Calu3 (cell line): ENCODE data around the gene ADD2. TPM values are rescaled to one million over a fixed set of nuclear protein-coding genes. Genes with fewer than 3 reads are reported as not detected.
A peak's percentile ranks its signal among the peaks of the same experiment; 100 is the strongest.

Experiments
- BruUV-seq: library from RNA; stranded (reverse); fragments of 400-500 nt; replicated peaks from 2 replicates; lab custom pipeline; 2021; lab: Mats Ljungman, UMichigan
- CTCF ChIA-PET: fragments of 300-600 bp; sonication (Branson Sonifier 250); formaldehyde crosslinking; loops from one replicate; lab custom pipeline; 2022; ENCODE audit warnings: antibody characterized with exemption; lab: Charles Lee
- DNase-seq: peaks from one replicate; pipeline ENCODE4 v3.0.0; 2022
- H3K27ac Mint-ChIP-seq: one replicate; pipeline ENCODE4 v1.8.0; 2022; ENCODE audit warnings: mixed read lengths; ENCODE audit not compliant: unreplicated experiment
- H3K27me3 Mint-ChIP-seq: one replicate; pipeline ENCODE4 v1.8.0; 2022; ENCODE audit warnings: mixed read lengths; ENCODE audit not compliant: unreplicated experiment
- H3K36me3 Mint-ChIP-seq: one replicate; pipeline ENCODE4 v1.8.0; 2022; ENCODE audit warnings: mild to moderate bottlenecking, moderate library complexity, mixed read lengths; ENCODE audit not compliant: insufficient read depth, unreplicated experiment
- H3K4me1 Mint-ChIP-seq: one replicate; pipeline ENCODE4 v1.8.0; 2022; ENCODE audit warnings: mild to moderate bottlenecking, low read depth, mixed read lengths; ENCODE audit not compliant: unreplicated experiment
- H3K4me3 Mint-ChIP-seq: one replicate; pipeline ENCODE4 v1.8.0; 2022; ENCODE audit warnings: mild to moderate bottlenecking, low read depth, moderate library complexity, mixed read lengths; ENCODE audit not compliant: unreplicated experiment
- H3K9me3 Mint-ChIP-seq: one replicate; pipeline ENCODE4 v1.8.0; 2022; ENCODE audit warnings: low read depth, mixed read lengths; ENCODE audit not compliant: unreplicated experiment
- intact Hi-C: fragments of 100-400 bp; cut with micrococcal nuclease; formaldehyde crosslinking; loops from one replicate; pipeline ENCODE4 v1.10.0; 2022; ENCODE audit not compliant: unreplicated experiment
- total RNA-seq: library from RNA; stranded (reverse); gene quantifications from 2 replicates; pipeline ENCODE4 v1.2.3, GENCODE V29; 2022
- TF ChIP-seq, protein P1 (sequence below): fragments of 200-600 bp; IDR thresholded peaks from one replicate; pipeline ENCODE4 v1.8.0; 2022; ENCODE audit warnings: antibody characterized with exemption; ENCODE audit not compliant: unreplicated experiment

ADD2 gene
- total RNA-seq, 1 experiment from 2014 or later: 0.14 TPM

DNA sequence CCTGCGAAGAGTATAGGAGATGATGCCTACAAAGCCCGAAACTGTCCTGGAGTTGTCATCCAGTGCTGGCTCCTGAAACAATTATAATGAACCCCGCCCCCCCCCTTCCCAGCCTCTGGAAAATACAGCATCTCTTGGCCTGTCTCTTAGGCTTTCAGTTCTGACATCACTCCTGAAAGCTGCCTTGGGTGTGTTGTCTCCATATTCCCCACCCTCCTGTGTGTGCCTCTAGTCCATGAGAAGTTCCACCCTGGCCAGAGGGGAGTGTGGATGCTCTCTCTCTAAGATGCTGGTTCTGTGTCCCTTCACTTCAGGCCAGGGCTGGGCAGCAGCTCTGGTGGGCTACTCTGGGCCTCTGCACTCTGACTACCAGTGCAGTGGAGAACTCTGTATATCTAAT, 155.4 kb downstream of the ADD2 start:
- no peak overlapping the region for H3K4me3 Mint-ChIP-seq
- no peaks in the 10 kb centered on the region for H3K27me3 Mint-ChIP-seq
- intact Hi-C loops: loop anchor here (10.0 kb wide), 1 partner anchor 308 kb away; the partner anchor contains the start of gene FAM136A
- no peaks in the 10 kb centered on the region for H3K9me3 Mint-ChIP-seq
- no peaks in the 10 kb centered on the region for H3K36me3 Mint-ChIP-seq
- CTCF ChIA-PET: interaction anchor here (1.5 kb wide), 1 partner anchor 59 kb away, joined by 3 read pairs; the partner anchor contains the start of gene TGFA
- H3K4me1 Mint-ChIP-seq: peaks cover 33% of the 10 kb centered on the region
- TF ChIP-seq, protein P1, sequence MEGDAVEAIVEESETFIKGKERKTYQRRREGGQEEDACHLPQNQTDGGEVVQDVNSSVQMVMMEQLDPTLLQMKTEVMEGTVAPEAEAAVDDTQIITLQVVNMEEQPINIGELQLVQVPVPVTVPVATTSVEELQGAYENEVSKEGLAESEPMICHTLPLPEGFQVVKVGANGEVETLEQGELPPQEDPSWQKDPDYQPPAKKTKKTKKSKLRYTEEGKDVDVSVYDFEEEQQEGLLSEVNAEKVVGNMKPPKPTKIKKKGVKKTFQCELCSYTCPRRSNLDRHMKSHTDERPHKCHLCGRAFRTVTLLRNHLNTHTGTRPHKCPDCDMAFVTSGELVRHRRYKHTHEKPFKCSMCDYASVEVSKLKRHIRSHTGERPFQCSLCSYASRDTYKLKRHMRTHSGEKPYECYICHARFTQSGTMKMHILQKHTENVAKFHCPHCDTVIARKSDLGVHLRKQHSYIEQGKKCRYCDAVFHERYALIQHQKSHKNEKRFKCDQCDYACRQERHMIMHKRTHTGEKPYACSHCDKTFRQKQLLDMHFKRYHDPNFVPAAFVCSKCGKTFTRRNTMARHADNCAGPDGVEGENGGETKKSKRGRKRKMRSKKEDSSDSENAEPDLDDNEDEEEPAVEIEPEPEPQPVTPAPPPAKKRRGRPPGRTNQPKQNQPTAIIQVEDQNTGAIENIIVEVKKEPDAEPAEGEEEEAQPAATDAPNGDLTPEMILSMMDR: no peak
- BruUV-seq: no TSS peak
- no peak for DNase-seq
- H3K27ac Mint-ChIP-seq: no peak overlapping the region

DNA sequence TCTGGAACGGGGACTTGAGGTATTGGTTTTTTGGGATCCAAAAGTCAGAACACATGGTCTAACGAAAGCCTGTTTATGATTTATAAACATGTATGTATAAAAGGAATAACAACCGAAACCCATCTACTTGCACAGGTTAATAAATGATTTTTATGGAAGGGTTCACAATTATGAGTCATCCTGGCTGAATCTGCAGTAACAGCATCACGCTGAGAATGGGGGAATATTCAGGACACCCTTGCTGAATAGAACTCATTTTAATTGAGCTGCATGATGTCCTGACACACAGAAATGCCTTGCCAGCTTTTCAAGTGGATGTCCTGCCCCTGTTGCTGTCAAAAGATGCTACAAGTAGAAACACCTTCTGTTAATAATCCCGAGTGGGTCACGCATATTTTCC, 159.6 kb downstream of the ADD2 start:
- intact Hi-C loops: no loop called here
- peaks cover 25% of the 10 kb centered on the region for H3K4me1 Mint-ChIP-seq
- TF ChIP-seq, protein P1: no peak
- peak; percentile 12 for DNase-seq
- CTCF ChIA-PET: interaction anchor here (0.8 to 1.0 kb wide), 2 partner anchors 52 to 54 kb away, joined by 3 to 4 read pairs; partner anchors contain the start of gene TGFA
- H3K4me3 Mint-ChIP-seq: no peak overlapping the region
- peak overlapping the region; percentile 72 for H3K27ac Mint-ChIP-seq
- H3K27me3 Mint-ChIP-seq: no peaks in the 10 kb centered on the region
- H3K9me3 Mint-ChIP-seq: peaks cover 6% of the 10 kb centered on the region
- H3K36me3 Mint-ChIP-seq: no peaks in the 10 kb centered on the region
- no TSS peak for BruUV-seq

DNA sequence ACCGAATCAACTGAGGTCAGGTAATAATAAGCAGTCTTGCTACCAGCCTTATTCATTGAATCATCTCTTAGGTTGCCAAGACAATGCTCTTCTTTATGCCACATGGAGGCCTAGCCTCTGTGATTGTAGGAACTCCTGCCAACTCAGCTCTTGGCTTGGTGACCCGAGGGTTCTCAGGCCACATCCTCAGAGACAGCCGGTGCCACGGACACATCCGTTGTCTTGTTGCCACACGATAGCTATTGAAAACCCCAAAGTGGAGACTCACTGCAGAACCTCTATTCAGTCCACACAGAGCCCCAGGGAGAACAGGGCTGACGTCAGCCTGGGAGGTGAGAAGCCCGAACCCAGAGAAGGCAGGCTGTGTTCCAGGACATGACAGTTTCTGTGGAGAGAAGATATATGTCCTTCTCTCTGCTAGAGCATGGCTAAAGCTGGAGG, 160.9 kb downstream of the ADD2 start:
- Mint-ChIP-seq H3K9me3 (peaks cover 6% of the 10 kb centered on the region), H3K36me3 (no peaks in the 10 kb centered on the region), H3K27ac (no peak overlapping the region), H3K4me3 (no peak overlapping the region), H3K4me1 (peaks cover 25% of the 10 kb centered on the region), H3K27me3 (no peaks in the 10 kb centered on the region)
- TF ChIP-seq, protein P1: no peak
- DNase-seq: no peak
- intact Hi-C loops: no loop called here
- CTCF ChIA-PET: no interaction called here
- no TSS peak for BruUV-seq

Other genes starting within 250 kb of the ADD2 start
- 80.0 and 104 TPM in 2 replicates for gene TGFA, start 214.4 kb downstream of the ADD2 start, total RNA-seq
- not detected in 2 replicates for gene FIGLA, start 22.4 kb upstream of the ADD2 start, total RNA-seq
- gene CLEC4F, start 52.4 kb upstream of the ADD2 start, total RNA-seq: not detected in 2 replicates
- gene CD207, start 67.6 kb upstream of the ADD2 start, total RNA-seq: not detected in 2 replicates
- not detected in 2 replicates for gene VAX2, start 132.4 kb upstream of the ADD2 start, total RNA-seq
- not detected in 2 replicates for gene ATP6V1B1, start 167.7 kb upstream of the ADD2 start, total RNA-seq
- not detected in 2 replicates for gene ANKRD53, start 210.4 kb upstream of the ADD2 start, total RNA-seq
- gene TEX261, start 226.7 kb upstream of the ADD2 start, total RNA-seq: 55.4 and 61.2 TPM in 2 replicates